ENCODE measurements around the gene B9D2.
"Not testable (repeated sequence)": the region's sequence is repeated elsewhere in the genome, so short reads cannot be mapped to it uniquely, and the experiment has no call there.

Gene B9D2

GRCh38 chr19:41386442-41386841 is 22.5 kb upstream of the B9D2 start:
- FAIRE-seq, result no peak

- FAIRE-seq, result no peak
Measured at GRCh38 chr19:41384351-41384750, 20.4 kb upstream of the B9D2 start.

- not testable (repeated sequence) for FAIRE-seq
Measured at GRCh38 chr19:41381536-41381935, 17.6 kb upstream of the B9D2 start.

GRCh38 chr19:41377977-41378709 is 14.2 kb upstream of the B9D2 start:
- FAIRE-seq, result no peak

- no peak for FAIRE-seq
Measured at GRCh38 chr19:41376998-41377365, 13.0 kb upstream of the B9D2 start.

GRCh38 chr19:41376241-41376997 is 12.5 kb upstream of the B9D2 start, which contains the start of gene TMEM91:
TSS of gene TMEM91 (plus strand) at chr19:41376533. CDS start at chr19:41378310, 1,777 bp downstream.
- FAIRE-seq, result no peak

- FAIRE-seq, result no peak
Measured at GRCh38 chr19:41373993-41374392, 10.0 kb upstream of the B9D2 start.

GRCh38 chr19:41372501-41372900 is 8.6 kb upstream of the B9D2 start:
- no peak for FAIRE-seq

- FAIRE-seq, result no peak
Measured at GRCh38 chr19:41371541-41371940, 7.6 kb upstream of the B9D2 start.

GRCh38 chr19:41371119-41371518 is 7.2 kb upstream of the B9D2 start:
- FAIRE-seq, result not testable (repeated sequence)

GRCh38 chr19:41369769-41370168 is 5.8 kb upstream of the B9D2 start:
- no peak for FAIRE-seq

GRCh38 chr19:41367848-41368301 is 3.9 kb upstream of the B9D2 start:
- no peak for FAIRE-seq

GRCh38 chr19:41366089-41366488 is 2.1 kb upstream of the B9D2 start:
- FAIRE-seq, result no peak

- no peak for FAIRE-seq
Measured at GRCh38 chr19:41364524-41365391, 809 bp upstream of the B9D2 start.

- no peak for FAIRE-seq
Measured at GRCh38 chr19:41363371-41363752, 587 bp downstream of the B9D2 start.

- no peak for FAIRE-seq
Measured at GRCh38 chr19:41362143-41362847, 1.7 kb downstream of the B9D2 start.

GRCh38 chr19:41359741-41360140 is 4.2 kb downstream of the B9D2 start:
- FAIRE-seq, result no peak

GRCh38 chr19:41357746-41358145 is 6.2 kb downstream of the B9D2 start:
- no peak for FAIRE-seq

- no peak for FAIRE-seq
Measured at GRCh38 chr19:41356984-41357739, 6.8 kb downstream of the B9D2 start.

GRCh38 chr19:41355802-41356201 is 8.1 kb downstream of the B9D2 start:
- FAIRE-seq, result no peak

- FAIRE-seq, result no peak
Measured at GRCh38 chr19:41355035-41355434, 8.9 kb downstream of the B9D2 start.
